Measurements from ENCODE around the gene UNK.

- TF ChIP-seq CTCF (IDR thresholded peaks at IDR 0.05), result peak in 1 of 7 experiments; percentile 1
- no peak for TF ChIP-seq POLR2A (IDR thresholded peaks at IDR 0.05)
Measured at GRCh38 chr17:75779987-75780889, 4.4 kb upstream of the UNK start.
